NCI-H2196 treated with DMSO at 0.1 percent for 48 hours (cell line): ENCODE data around the gene CHN2.
A peak's percentile ranks its signal among the peaks of the same experiment; 100 is the strongest.
"Not testable (repeated sequence)": the region's sequence is repeated elsewhere in the genome, so short reads cannot be mapped to it uniquely, and the experiment has no call there.

Experiments
- DNase-seq: peaks from one replicate; lab custom pipeline; 2025; ENCODE audit not compliant: unreplicated experiment; lab: John Stamatoyannopoulos, UW

CHN2 gene

DNA sequence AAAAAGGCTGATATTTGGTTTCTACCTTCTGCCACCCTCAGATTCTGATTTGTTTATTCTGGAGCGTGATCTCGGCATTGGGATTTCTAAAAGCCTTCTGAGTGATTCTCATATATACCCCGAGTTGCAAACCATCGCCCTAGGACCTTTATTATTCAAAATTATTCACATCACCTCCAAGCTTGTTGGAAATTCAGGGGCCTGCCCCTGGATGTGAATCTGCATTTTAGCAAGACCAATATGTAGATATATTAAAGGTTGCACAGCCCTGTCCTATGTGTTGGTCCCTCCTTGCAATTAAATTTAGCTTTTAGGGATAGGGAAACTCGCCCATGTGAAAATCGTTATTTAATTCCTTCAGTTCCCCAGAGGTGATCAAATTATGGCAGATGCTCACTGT is 9.0 kb upstream of the CHN2 start:
- DNase-seq = no peak

DNA sequence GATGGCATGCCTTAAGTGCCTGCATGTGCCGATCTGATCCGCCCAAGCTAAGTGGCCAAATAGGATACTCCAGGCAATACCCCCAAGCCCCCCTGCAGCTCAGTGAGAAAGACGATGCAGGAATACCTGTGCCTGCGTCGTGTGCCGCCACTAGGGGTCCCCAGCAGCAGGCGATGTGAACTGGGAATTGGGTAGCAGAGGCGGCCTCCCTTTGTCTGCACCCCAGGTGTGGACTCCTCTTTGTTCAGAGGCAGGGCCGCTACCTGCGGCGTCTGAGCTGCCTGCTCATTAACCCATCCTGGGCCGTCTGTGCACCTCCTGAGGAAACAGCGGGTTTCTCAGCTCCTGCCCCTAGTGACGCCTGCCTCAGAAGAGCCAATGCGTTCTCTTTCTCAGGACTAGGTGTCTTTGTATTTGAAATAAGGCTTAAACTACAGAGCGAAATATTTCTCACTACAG is 4.8 kb upstream of the CHN2 start:
- peak; percentile 69 for DNase-seq

GRCh38 chr7:29190349-29191045 is 4.1 kb upstream of the CHN2 start:
- no peak for DNase-seq

DNA sequence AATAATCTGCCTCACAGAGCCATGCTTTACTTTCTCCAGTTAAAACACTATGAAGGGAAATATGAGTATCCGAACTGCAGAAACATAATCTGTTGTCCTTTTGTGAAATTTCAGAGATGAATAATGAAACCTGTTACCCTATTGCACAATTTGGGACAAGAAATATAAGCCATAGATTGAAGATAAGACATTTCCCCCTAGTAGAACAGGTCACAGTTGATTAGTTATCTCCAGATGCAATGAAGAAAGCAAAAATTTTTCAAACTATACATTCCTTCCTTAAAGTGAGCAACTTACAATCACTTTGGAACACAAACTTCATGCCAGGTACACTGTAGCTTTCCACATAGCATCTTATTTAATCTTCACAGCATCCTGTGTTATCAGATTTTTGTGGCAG is 2.3 kb upstream of the CHN2 start:
- no peak for DNase-seq

GRCh38 chr7:29192811-29193210 is 1.8 kb upstream of the CHN2 start:
- no peak for DNase-seq

- DNase-seq = no peak
Observed at GRCh38 chr7:29193316-29194205, 1.0 kb upstream of the CHN2 start.

GRCh38 chr7:29194206-29194593 is 375 bp upstream of the CHN2 start:
- no peak for DNase-seq

- DNase-seq = no peak
Observed at GRCh38 chr7:29196191-29196590, 1.6 kb downstream of the CHN2 start.

DNA sequence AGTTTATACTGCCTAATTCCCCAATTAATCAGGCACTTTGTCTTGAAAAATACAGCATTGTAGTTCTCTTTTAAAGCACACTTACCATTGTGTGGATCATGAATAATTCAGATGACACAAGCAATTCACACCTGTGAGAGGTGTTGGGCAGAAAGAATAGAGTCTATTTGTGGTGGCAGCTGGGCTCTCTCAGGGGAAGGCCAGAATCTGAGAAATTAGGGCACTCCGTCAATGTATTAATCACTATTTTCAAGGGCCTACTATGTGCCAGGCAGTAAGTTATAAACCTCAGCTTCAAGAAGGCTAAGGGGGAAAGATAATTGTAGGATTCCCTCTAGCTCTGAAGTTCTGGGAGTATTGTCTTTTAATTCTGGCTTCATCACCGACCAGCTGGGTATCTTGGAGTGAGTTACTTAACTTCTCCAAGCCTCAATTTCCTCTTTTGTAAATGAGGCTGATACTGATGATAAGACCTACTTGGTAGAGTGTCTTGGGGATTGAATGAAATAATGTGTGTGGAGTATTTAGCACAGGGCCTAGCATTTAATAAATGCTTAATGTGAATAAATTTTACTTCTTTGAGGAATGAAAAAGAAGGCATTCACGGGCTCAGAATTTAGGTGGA is 2.5 kb downstream of the CHN2 start:
- no peak for DNase-seq

DNA sequence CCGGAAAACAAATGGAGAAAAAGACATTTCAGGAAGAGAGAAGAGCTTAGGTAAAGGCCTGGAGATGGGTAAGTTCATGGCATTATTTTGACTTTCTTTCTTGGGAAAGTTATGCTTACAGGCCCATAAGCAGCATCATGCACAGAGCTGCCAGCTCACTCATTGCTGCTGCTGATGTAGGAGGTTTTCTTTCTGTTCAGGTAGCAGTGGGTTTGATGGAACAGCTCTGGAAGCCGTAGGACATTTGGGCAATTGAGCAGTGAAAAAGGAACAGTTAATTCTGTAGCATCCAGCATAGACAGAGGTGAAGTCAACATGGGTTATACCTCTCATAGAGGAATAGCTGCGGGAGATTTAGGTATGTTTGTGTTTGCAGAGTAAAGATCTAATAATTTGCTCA is 3.3 kb downstream of the CHN2 start:
- no peak for DNase-seq

GRCh38 chr7:29199776-29200175 is 5.2 kb downstream of the CHN2 start:
- DNase-seq = no peak

GRCh38 chr7:29202651-29203069 is 8.1 kb downstream of the CHN2 start:
- DNase-seq = no peak

DNA sequence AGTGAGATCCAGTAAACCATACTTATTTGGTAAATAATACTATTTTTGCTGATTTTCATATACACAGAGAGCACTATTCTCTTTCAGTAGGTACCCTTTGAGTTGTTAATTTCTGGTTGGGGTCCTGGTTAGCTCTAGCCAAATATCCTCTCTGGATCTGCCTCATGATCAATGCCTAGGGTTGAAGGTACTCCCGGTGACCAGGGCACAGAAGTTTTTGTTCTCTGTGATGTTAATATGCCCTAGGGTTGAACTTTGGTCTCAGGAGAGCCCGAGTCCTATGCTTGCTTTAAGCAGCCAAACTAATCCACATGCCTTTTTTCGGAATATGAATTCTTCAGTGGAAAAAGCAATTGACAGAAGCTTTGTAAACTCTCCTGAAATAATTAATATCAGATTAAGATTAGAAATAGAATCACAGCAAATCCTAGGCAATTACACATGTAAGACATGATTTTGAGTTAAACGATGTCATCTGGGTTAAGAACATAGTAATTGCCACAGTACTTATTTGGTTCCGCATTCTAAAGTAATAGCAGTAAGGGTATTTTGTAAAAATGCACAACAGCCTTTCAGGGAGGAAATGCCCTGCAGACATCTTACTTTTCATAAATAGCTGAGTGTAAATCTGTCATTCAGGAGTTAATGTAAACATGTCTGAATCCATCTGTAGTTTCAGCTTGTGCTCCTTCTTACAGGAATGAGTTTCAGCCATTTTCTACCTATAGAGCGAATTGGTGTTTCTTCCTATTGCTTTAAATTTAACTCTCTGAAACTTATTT is 10.1 kb downstream of the CHN2 start:
- no peak for DNase-seq

GRCh38 chr7:29207162-29207801 is 12.7 kb downstream of the CHN2 start:
- DNase-seq = no peak

DNA sequence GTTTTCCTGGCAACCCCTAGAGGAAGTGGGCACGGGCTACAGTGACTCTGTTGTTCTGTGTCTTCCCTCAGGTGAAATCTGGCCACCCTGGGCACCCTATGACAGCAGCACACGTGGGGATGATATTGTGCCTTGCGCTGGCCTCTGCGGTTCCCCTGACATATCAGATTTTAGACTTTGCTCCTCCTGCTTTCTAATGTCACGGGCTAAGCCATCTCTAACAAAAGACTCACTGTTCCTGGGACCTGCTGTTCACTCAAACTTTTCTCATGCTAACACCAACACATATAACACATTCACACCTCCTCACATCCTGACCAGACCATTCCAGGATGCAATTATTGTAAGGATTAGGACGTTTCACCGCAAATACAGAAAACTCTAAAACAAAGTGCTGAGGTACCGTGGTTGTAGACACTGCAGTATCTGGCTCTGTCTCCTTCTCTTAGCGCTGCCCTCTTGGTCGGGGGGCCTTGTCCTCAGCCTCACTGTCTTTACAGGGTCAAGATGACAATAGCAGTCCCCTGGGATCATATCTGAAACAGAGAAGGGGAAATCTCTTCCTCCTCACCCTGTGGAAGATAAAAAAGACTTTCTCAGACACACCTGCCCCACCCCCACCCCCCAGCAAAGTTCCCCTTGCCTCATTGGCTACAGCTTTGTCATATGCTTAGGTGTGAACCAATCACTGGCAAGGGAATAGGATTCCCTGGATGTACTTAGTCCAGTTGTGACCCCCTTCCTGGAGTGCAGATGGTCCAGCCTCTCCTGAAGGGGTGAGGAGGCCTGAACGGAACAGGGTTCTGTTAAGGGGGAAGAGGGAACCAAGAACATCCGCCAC is 14.1 kb downstream of the CHN2 start:
- DNase-seq = no peak

DNA sequence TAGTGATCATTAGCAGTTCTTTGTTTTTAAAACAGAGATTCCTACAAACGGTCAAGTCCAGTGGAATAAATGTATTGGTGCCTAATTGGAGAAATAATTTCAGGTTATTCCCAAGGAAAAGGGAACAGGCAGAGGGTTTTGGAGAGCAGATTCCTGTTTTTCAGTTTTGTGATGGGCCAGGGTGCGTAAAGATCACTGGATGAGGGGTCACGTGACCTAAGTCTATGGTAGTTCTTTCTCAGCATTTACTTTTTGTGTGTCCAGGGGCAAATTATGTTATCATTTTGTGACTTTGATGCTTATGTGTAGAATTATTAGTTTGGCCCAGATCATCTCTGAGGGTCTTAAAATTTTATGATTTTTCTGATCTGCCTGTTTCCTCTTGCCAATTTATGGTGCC is 15.2 kb downstream of the CHN2 start:
- DNase-seq = no peak

DNA sequence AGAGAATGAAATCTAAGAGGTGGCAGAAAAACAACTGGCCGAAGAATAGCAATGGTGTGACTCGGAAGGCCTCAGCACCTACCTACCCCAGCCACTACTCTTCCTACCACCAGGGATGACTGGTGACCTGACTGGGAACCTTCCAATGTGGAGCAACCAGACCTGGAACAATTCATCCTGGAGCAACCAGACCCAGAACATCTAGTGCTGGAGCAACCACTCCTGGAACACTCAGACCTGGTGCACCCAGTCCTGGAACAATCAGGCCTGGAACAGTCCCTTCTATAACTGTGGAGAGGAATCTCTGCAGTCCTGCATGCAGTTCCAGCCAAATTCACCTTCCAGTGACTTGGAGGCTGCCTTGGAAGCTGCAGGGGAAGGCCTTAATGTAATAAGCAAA is 18.2 kb downstream of the CHN2 start:
- not testable (repeated sequence) for DNase-seq

- DNase-seq = no peak
Observed at GRCh38 chr7:29214056-29214455, 19.5 kb downstream of the CHN2 start.

DNA sequence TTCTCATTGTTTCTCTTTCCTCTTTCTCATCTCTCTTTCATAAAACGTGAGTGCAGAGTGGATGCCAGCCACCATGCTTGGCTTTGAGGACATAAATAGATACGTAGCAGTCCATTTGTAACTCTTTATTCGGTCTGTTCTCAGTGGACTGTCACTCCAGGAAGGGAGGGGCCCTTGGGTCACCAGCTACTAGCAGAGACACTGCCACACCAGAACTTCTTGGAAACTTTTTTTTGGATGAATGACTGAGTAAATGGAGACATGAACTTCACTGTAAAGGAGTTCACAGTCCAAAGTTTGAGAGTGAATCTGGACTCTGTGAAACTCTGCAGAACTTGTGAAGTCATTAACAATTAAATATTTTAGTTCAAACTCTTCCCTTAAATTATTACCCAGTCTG is 20.2 kb downstream of the CHN2 start:
- DNase-seq = no peak

DNA sequence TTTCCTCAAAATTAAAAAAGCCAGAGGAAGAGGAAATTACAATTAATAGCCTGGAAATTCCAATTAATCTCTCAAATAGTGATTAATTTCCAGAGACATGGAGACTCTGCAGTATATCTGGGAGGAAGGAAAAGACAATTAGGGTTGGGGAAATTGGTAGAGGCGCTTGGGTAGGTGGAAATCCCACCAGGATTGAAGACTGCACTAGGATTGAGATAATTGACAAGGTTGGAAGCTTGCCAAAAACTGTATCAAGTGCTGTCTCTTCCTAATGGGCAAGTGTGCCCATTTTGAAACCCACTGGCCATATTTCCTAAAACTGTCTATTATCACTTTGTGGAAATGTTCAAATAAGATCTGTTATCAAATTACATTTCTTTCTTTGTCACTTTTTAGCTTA is 21.6 kb downstream of the CHN2 start:
- DNase-seq = no peak
